Mesenchymal stem cell (in vitro differentiated cells and primary cell): ENCODE data around the gene NXNL2.

Source experiments
- DNase-seq: peaks from one replicate; pipeline ENCODE4 v3.0.0-alpha.2; 2013
- H2AFZ ChIP-seq: one replicate; pipeline ENCODE4 v1.6.1; 2013; ENCODE audit warnings: low read depth, mild to moderate bottlenecking, control low read depth, inconsistent platforms, low read length, moderate library complexity
- H2AK5ac ChIP-seq: 2 replicates; pipeline ENCODE4 v1.6.1; 2013; ENCODE audit warnings: low read length, moderate library complexity, mild to moderate bottlenecking, inconsistent platforms; ENCODE audit not compliant: severe bottlenecking
- H2BK120ac ChIP-seq: one replicate; pipeline ENCODE4 v1.6.1; 2013; ENCODE audit warnings: low read depth, mild to moderate bottlenecking, inconsistent platforms, low read length, moderate library complexity
- H2BK12ac ChIP-seq, 2 experiments: one replicate each; pipeline ENCODE4 v1.6.1; 2013; ENCODE audit warnings: inconsistent platforms in 2 of 2, low read length in 2 of 2, mild to moderate bottlenecking in 2 of 2, moderate library complexity in 2 of 2, control low read depth in 1 of 2
- H2BK15ac ChIP-seq: one replicate; pipeline ENCODE4 v1.6.1; 2013; ENCODE audit warnings: mild to moderate bottlenecking, low read depth, inconsistent platforms; ENCODE audit not compliant: poor library complexity, severe bottlenecking
- H2BK5ac ChIP-seq: 2 replicates; pipeline ENCODE4 v1.6.1; 2013; ENCODE audit warnings: low read depth, mild to moderate bottlenecking, low read length, control low read depth, inconsistent platforms; ENCODE audit not compliant: poor library complexity, severe bottlenecking
- H3K14ac ChIP-seq, 2 experiments: one replicate each; pipeline ENCODE4 v1.6.1; 2013; ENCODE audit warnings: inconsistent platforms in 2 of 2, low read length in 2 of 2, control low read depth in 1 of 2, mild to moderate bottlenecking in 1 of 2, moderate library complexity in 1 of 2
- H3K18ac ChIP-seq, 2 experiments: one replicate each; pipeline ENCODE4 v1.6.1; 2013; ENCODE audit warnings: inconsistent platforms in 2 of 2, low read length in 2 of 2, control low read depth in 1 of 2, low read depth in 1 of 2, mild to moderate bottlenecking in 1 of 2
- H3K23ac ChIP-seq, 2 experiments: one replicate each; pipeline ENCODE4 v1.6.1; 2013; ENCODE audit warnings: inconsistent platforms in 2 of 2, low read length in 2 of 2, mild to moderate bottlenecking in 2 of 2, moderate library complexity in 2 of 2, control low read depth in 1 of 2
- H3K27ac ChIP-seq: 2 replicates; pipeline ENCODE4 v1.5.1; 2013; ENCODE audit warnings: mild to moderate bottlenecking, moderate library complexity, low read length, control low read depth, inconsistent platforms; ENCODE audit not compliant: poor library complexity, severe bottlenecking
- H3K27me3 ChIP-seq, 2 experiments: 2 replicates each; pipeline versions ENCODE4 v1.6.1 to v1.7.0; 2013; ENCODE audit warnings: low read length in 2 of 2, mild to moderate bottlenecking in 2 of 2, moderate library complexity in 2 of 2, control low read depth in 1 of 2, inconsistent platforms in 1 of 2; ENCODE audit not compliant: control insufficient read depth in 1 of 2, insufficient read depth in 1 of 2
- H3K36me3 ChIP-seq, 2 experiments: 2 replicates each; pipeline versions ENCODE4 v1.6.1 to v1.7.0; 2013; ENCODE audit warnings: low read length in 2 of 2, control low read depth in 1 of 2, inconsistent platforms in 1 of 2, low read depth in 1 of 2, mild to moderate bottlenecking in 1 of 2; ENCODE audit not compliant: insufficient read depth in 2 of 2, control insufficient read depth in 1 of 2
- H3K4ac ChIP-seq, 2 experiments: one replicate each; pipeline ENCODE4 v1.6.1; 2013; ENCODE audit warnings: inconsistent platforms in 2 of 2, low read length in 2 of 2, mild to moderate bottlenecking in 2 of 2, moderate library complexity in 2 of 2, control low read depth in 1 of 2, low read depth in 1 of 2
- H3K4me1 ChIP-seq: 2 replicates; pipeline ENCODE4 v1.6.1; 2013; ENCODE audit warnings: low read depth, low read length, control low read depth; ENCODE audit not compliant: control insufficient read depth, insufficient read depth
- H3K4me2 ChIP-seq: 2 replicates; pipeline ENCODE4 v1.6.1; 2013; ENCODE audit warnings: low read length, mild to moderate bottlenecking, inconsistent platforms; ENCODE audit not compliant: poor library complexity, severe bottlenecking
- H3K4me3 ChIP-seq, 2 experiments: 2 replicates each; pipeline versions ENCODE4 v1.5.1 to v1.7.0; 2013; ENCODE audit warnings: low read length in 2 of 2, mild to moderate bottlenecking in 2 of 2, control low read depth in 1 of 2, low read depth in 1 of 2; ENCODE audit not compliant: insufficient read depth in 1 of 2
- H3K79me1 ChIP-seq: replicated peaks from 2 replicates; pipeline ENCODE4 v1.6.1; 2013; ENCODE audit warnings: mild to moderate bottlenecking, control low read depth, low read length, inconsistent platforms; ENCODE audit not compliant: poor library complexity, severe bottlenecking
- H3K9ac ChIP-seq: 2 replicates; pipeline ENCODE4 v1.7.0; 2013; ENCODE audit warnings: mild to moderate bottlenecking, low read length, moderate library complexity
- H3K9me3 ChIP-seq: 2 replicates; pipeline ENCODE4 v1.7.0; 2013; ENCODE audit warnings: mild to moderate bottlenecking, low read length; ENCODE audit not compliant: control insufficient read depth
- H4K8ac ChIP-seq: one replicate; pipeline ENCODE4 v1.6.1; 2013; ENCODE audit warnings: inconsistent platforms, mild to moderate bottlenecking, low read length, moderate library complexity
- H4K91ac ChIP-seq: one replicate; pipeline ENCODE4 v1.6.1; 2013; ENCODE audit warnings: mild to moderate bottlenecking, low read length, inconsistent platforms
- WGBS: methylation state at CpG from one replicate; pipeline ENCODE4 v1.1.7; 2013; ENCODE audit warnings: mixed read lengths; 5-methylcytosine and 5-hydroxymethylcytosine counted together

NXNL2 gene

GRCh38 chr9:88555268-88555980, 20.4 kb downstream of the NXNL2 start:
- Histone ChIP-seq H2AK5ac (no peak overlapping the region), H4K8ac (no peak overlapping the region), H3K23ac (no peak overlapping the region), H3K4ac (no peak overlapping the region), H3K4me2 (no peak overlapping the region), H3K9me3 (no peaks in the 10 kb centered on the region), H3K18ac (no peak overlapping the region), H3K27ac (no peak overlapping the region), H2AFZ (no peak overlapping the region), H4K91ac (no peak overlapping the region), H3K14ac (no peak overlapping the region), H3K27me3 (peaks cover 0 to 28% of the 10 kb centered on the region in 2 experiments), H2BK12ac (no peak overlapping the region), H3K4me1 (peaks cover 2% of the 10 kb centered on the region), H2BK15ac (no peak overlapping the region), H3K4me3 (no peak overlapping the region), H2BK120ac (no peak overlapping the region), H3K79me1 (peaks cover 7% of the 10 kb centered on the region), H3K36me3 (peaks cover 0 to 4% of the 10 kb centered on the region in 2 experiments), H2BK5ac (no peak overlapping the region), H3K9ac (no peak overlapping the region)
- WGBS: 94% methylated on average over 11 of the region's 12 CpGs
- no peak for DNase-seq

DNA sequence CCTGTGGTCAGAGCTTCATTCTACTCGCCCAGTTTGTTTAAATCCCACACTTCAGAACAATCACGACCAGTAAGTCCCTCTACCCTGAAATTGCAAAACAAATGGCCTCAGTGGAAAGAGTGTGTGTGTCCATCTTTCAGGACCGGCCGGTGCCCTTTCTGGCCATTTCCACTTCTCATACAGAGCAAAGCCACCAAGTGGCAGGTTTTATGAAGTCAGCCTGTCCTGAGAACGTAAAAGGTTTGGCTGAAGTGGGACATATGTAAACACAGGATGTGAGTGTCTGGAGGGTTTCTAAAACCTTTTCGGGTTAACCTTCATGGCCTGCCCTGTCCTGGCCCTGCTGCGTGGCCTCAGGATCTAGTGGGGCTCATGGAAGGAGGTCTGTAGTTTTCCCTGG, 24.7 kb downstream of the NXNL2 start:
- Histone ChIP-seq H3K4me2 (no peak overlapping the region), H3K9me3 (no peaks in the 10 kb centered on the region), H3K79me1 (peaks cover 6% of the 10 kb centered on the region), H3K4me1 (peaks cover 2% of the 10 kb centered on the region), H3K14ac (no peak overlapping the region), H3K18ac (peak overlapping the region in 1 of 2 experiments; percentile 77), H2BK15ac (no peak overlapping the region), H2BK5ac (no peak overlapping the region), H2BK12ac (no peak overlapping the region), H3K27me3 (peaks cover 0 to 31% of the 10 kb centered on the region in 2 experiments), H2AK5ac (no peak overlapping the region), H3K9ac (no peak overlapping the region), H3K4me3 (no peak overlapping the region), H3K27ac (no peak overlapping the region), H3K36me3 (peaks cover 0 to 4% of the 10 kb centered on the region in 2 experiments), H4K8ac (no peak overlapping the region), H2BK120ac (no peak overlapping the region), H3K23ac (no peak overlapping the region), H2AFZ (no peak overlapping the region), H3K4ac (no peak overlapping the region), H4K91ac (no peak overlapping the region)
- peak; percentile 83 for DNase-seq
- 34% methylated on average over 6 of the region's 7 CpGs for WGBS

GRCh38 chr9:88567870-88568269, 32.9 kb downstream of the NXNL2 start:
- H2AFZ ChIP-seq: no peak overlapping the region
- no peak overlapping the region for H3K4me2 ChIP-seq
- no peak overlapping the region for H3K4ac ChIP-seq
- peaks cover 0 to 7% of the 10 kb centered on the region in 2 experiments for H3K27me3 ChIP-seq
- no peaks in the 10 kb centered on the region for H3K4me1 ChIP-seq
- no peak overlapping the region for H2BK120ac ChIP-seq
- no peak overlapping the region for H2BK12ac ChIP-seq
- no peak overlapping the region for H3K4me3 ChIP-seq
- H3K14ac ChIP-seq: no peak overlapping the region
- WGBS: 87% methylated on average over 3 of the region's 3 CpGs
- H2BK15ac ChIP-seq: no peak overlapping the region
- no peak overlapping the region for H2AK5ac ChIP-seq
- no peak for DNase-seq
- no peak overlapping the region for H4K8ac ChIP-seq
- H3K18ac ChIP-seq: no peak overlapping the region
- no peak overlapping the region for H3K23ac ChIP-seq
- H3K36me3 ChIP-seq: no peaks in the 10 kb centered on the region
- no peak overlapping the region for H3K9ac ChIP-seq
- H3K27ac ChIP-seq: no peak overlapping the region
- no peaks in the 10 kb centered on the region for H3K9me3 ChIP-seq
- H4K91ac ChIP-seq: no peak overlapping the region
- no peak overlapping the region for H2BK5ac ChIP-seq
- no peaks in the 10 kb centered on the region for H3K79me1 ChIP-seq

DNA sequence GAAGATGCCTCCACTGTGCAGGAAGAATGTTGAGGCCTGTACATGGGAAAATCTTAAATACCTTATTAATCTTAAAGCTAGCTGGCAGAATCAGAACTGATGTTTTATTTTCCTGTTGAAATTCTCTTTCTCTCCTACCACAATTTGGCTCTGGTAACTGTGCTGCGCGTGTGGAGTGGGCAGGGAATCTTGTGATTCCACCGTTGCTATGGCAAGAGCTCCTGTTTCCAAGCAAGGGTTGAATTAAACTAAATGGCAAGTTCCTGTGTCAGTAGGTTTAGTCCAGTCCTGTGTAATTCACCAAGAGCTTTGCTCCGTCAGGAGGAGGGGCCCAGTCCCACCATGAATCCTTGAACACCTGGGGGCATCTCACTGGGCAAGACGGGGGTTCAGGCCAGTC, 36.4 kb downstream of the NXNL2 start:
- Histone ChIP-seq H4K91ac (no peak overlapping the region), H3K4me2 (no peak overlapping the region), H3K9me3 (no peaks in the 10 kb centered on the region), H3K27me3 (peaks cover 0 to 9% of the 10 kb centered on the region in 2 experiments), H2BK5ac (no peak overlapping the region), H3K27ac (no peak overlapping the region), H3K36me3 (no peaks in the 10 kb centered on the region), H3K4ac (no peak overlapping the region), H3K18ac (no peak overlapping the region), H4K8ac (no peak overlapping the region), H3K23ac (no peak overlapping the region), H3K4me1 (peaks cover 2% of the 10 kb centered on the region), H2AFZ (no peak overlapping the region), H3K9ac (no peak overlapping the region), H2BK120ac (no peak overlapping the region), H2BK15ac (no peak overlapping the region), H2BK12ac (no peak overlapping the region), H3K4me3 (no peak overlapping the region), H2AK5ac (no peak overlapping the region), H3K79me1 (no peaks in the 10 kb centered on the region), H3K14ac (no peak overlapping the region)
- 91% methylated on average over 5 of the region's 5 CpGs for WGBS
- no peak for DNase-seq
